H1 (cell line): ENCODE data around the gene PDRG1.

ENCODE experiments used
- CEBPB ChIP-seq: IDR thresholded peaks from 2 replicates; pipeline ENCODE4 v1.6.1; 2012; ENCODE audit warnings: low read depth, low read length
- EP300 ChIP-seq, 2 experiments: IDR thresholded peaks; 1 replicate in 1 of 2; 2 replicates in 1 of 2; pipeline ENCODE4 v1.6.1; 2011 to 2012; ENCODE audit warnings: low read depth in 2 of 2, low read length in 2 of 2, mild to moderate bottlenecking in 2 of 2, borderline replicate concordance in 1 of 2, inconsistent platforms in 1 of 2, moderate library complexity in 1 of 2
- GABPA ChIP-seq: IDR thresholded peaks from 2 replicates; pipeline ENCODE4 v1.6.1; 2011; ENCODE audit warnings: mild to moderate bottlenecking, low read length, moderate library complexity, borderline replicate concordance; ENCODE audit not compliant: insufficient read depth
- POLR2A ChIP-seq, 2 experiments: IDR thresholded peaks; 1 replicate in 1 of 2; 2 replicates in 1 of 2; pipeline ENCODE4 v1.6.1; 2011; ENCODE audit warnings: low read depth in 2 of 2, low read length in 2 of 2, mild to moderate bottlenecking in 2 of 2; ENCODE audit errors: control extremely low read depth in 1 of 2
- POLR2AphosphoS5 ChIP-seq: IDR thresholded peaks from 2 replicates; pipeline ENCODE4 v1.6.1; 2011; ENCODE audit warnings: low read depth, low read length
- TEAD4 ChIP-seq: IDR thresholded peaks from 2 replicates; pipeline ENCODE4 v1.6.1; 2012; ENCODE audit warnings: low read depth, low read length, inconsistent platforms, mixed read lengths
- TF ChIP-seq, protein P1 (sequence below), 3 experiments: IDR thresholded peaks; 1 replicate in 2 of 3; 2 replicates in 1 of 3; pipeline versions ENCODE4 v1.5.1 to v1.6.1; 2011; ENCODE audit warnings: low read length in 3 of 3, mild to moderate bottlenecking in 3 of 3, inconsistent platforms in 2 of 3, low read depth in 1 of 3, moderate library complexity in 1 of 3; ENCODE audit not compliant: insufficient read depth in 1 of 3; ENCODE audit errors: control extremely low read depth in 1 of 3

DNA sequence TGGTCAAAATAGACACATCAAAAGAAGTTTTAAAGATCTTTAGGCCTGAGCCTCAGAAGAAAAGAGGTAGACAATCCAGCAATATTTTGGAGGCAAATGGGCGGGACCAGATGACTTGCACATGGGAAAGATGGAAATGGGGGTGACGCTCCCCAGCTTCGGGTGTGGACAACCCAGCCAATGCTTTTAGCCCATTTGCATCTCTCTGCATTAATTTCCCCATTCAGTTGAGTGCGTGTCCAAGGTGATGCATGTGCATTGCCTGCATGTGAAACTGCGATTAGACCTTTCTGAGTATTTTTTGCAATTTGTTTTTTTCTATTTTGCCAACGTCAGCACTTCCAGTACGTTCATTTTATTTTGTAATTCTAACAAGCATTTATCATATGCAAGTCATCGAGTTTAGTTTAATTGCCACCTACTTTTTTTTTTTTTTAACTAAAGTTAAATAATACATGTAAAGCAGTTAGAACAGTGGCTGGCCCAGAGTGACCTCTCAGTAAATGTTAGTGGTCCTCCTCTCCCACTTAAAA is 24.2 kb downstream of the PDRG1 start:
- TF ChIP-seq EP300 (IDR thresholded peaks at IDR 0.05; ENCODE audit: borderline replicate concordance in 1 of 2, low read depth in 2 of 2, low read length in 2 of 2) (no peak), POLR2AphosphoS5 (no peak), GABPA (no peak), POLR2A (IDR thresholded peaks at IDR 0.05; ENCODE audit: control extremely low read depth in 1 of 2, low read depth in 2 of 2, low read length in 2 of 2) (no peak), CEBPB (no peak), TEAD4 (no peak)
- TF ChIP-seq, protein P1, sequence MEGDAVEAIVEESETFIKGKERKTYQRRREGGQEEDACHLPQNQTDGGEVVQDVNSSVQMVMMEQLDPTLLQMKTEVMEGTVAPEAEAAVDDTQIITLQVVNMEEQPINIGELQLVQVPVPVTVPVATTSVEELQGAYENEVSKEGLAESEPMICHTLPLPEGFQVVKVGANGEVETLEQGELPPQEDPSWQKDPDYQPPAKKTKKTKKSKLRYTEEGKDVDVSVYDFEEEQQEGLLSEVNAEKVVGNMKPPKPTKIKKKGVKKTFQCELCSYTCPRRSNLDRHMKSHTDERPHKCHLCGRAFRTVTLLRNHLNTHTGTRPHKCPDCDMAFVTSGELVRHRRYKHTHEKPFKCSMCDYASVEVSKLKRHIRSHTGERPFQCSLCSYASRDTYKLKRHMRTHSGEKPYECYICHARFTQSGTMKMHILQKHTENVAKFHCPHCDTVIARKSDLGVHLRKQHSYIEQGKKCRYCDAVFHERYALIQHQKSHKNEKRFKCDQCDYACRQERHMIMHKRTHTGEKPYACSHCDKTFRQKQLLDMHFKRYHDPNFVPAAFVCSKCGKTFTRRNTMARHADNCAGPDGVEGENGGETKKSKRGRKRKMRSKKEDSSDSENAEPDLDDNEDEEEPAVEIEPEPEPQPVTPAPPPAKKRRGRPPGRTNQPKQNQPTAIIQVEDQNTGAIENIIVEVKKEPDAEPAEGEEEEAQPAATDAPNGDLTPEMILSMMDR (IDR thresholded peaks at IDR 0.05; ENCODE audit: control extremely low read depth in 1 of 3, insufficient read depth in 1 of 3, low read depth in 1 of 3, low read length in 3 of 3) = no peak
